KMS-11 (cell line): ENCODE measurements around the gene LEMD2.

Experiments
- H2AFZ ChIP-seq: fragments of 200-600 bp; sonication (generic); 2 replicates; pipeline ENCODE4 v1.6.1; 2016; ENCODE audit warnings: antibody characterized with exemption, mixed run types, low read depth
- H3K27ac ChIP-seq: fragments of 200-600 bp; sonication (generic); 2 replicates; pipeline ENCODE4 v1.6.1; 2016; ENCODE audit warnings: mild to moderate bottlenecking, mixed run types
- H3K27me3 ChIP-seq: fragments of 200-600 bp; sonication (generic); 2 replicates; pipeline ENCODE4 v1.6.1; 2017; ENCODE audit warnings: mild to moderate bottlenecking, low read depth, mixed run types, moderate library complexity; ENCODE audit not compliant: insufficient read depth
- H3K36me3 ChIP-seq: fragments of 200-600 bp; sonication (generic); 2 replicates; pipeline ENCODE4 v1.6.1; 2017; ENCODE audit warnings: mild to moderate bottlenecking, mixed run types; ENCODE audit not compliant: insufficient read depth
- H3K4me1 ChIP-seq: fragments of 200-600 bp; sonication (generic); 2 replicates; pipeline ENCODE4 v1.6.1; 2016; ENCODE audit warnings: mild to moderate bottlenecking, low read depth, mixed run types; ENCODE audit not compliant: poor library complexity, severe bottlenecking
- H3K4me2 ChIP-seq: fragments of 200-600 bp; sonication (generic); 2 replicates; pipeline ENCODE4 v1.7.0; 2016; ENCODE audit warnings: mild to moderate bottlenecking, mixed run types
- H3K4me3 ChIP-seq: fragments of 200-600 bp; sonication (generic); IDR thresholded peaks from 2 replicates; pipeline ENCODE4 v1.6.1; 2017; ENCODE audit warnings: low read depth, low read length, mixed read lengths; ENCODE audit not compliant: insufficient read depth
- H3K79me2 ChIP-seq: fragments of 200-600 bp; sonication (generic); 2 replicates; pipeline ENCODE4 v1.6.1; 2016; ENCODE audit warnings: low read depth, mixed run types; ENCODE audit not compliant: insufficient read depth
- H3K9ac ChIP-seq: fragments of 200-600 bp; sonication (generic); 2 replicates; pipeline ENCODE4 v1.6.1; 2016; ENCODE audit warnings: mild to moderate bottlenecking, mixed run types
- H4K20me1 ChIP-seq: fragments of 200-600 bp; sonication (generic); 2 replicates; pipeline ENCODE4 v1.6.1; 2016; ENCODE audit warnings: mild to moderate bottlenecking, mixed run types; ENCODE audit not compliant: insufficient read depth
- TF ChIP-seq, protein P1 (sequence below): fragments of 200-600 bp; sonication (generic); conservative IDR thresholded peaks from 2 replicates; pipeline ENCODE4 v1.6.1; 2017; ENCODE audit warnings: low read depth, mild to moderate bottlenecking, antibody characterized with exemption, low read length, moderate library complexity, mixed read lengths

LEMD2 gene

DNA sequence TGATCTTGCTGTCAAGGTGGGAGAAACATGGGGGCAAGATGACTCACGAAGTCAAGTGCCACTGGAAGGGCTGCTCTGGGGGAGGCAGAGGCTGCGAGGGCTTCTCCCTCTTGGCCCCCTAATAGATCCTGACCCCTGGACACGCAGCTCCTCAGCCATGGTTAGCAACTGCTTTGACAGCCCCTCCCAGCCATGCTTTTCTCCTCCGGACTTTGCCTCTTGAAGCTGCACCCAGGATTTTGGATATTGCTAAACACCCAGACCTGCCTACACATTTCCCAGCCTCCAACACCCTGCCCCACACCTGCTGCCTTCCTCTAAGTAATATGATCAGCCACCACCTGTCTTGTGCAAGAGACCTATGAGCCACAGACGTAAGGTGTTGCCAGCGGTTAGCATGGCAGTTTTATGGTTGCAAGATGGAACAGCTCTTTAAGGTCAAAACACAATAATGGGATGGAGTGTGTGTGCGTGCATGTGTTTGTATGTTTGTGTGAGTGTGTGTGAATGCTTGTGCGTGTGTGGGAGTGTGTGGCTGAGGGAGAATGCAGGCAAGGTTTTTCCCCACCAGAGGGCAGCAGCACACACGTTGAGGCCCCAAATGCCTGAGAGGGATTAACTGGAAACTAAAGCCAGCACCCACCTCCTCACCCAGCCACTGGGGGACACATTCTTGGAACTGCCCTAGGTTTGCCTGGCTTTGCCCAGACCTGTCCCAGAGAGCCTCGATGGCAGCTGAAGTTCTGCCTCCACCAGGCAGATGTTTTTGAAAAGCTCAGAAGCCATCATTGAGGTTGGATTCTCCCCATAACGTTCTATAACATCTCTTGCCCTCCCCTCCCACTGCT is 44.7 kb downstream of the LEMD2 start:
- Histone ChIP-seq H3K27me3 (peaks cover 35% of the 10 kb centered on the region), H3K4me2 (no peak overlapping the region; the same call in 1 of the 2 replicates), H3K4me1 (peaks cover 7% of the 10 kb centered on the region), H4K20me1 (no peaks in the 10 kb centered on the region), H3K9ac (no peak overlapping the region), H3K79me2 (no peaks in the 10 kb centered on the region), H2AFZ (no peak overlapping the region), H3K36me3 (no peaks in the 10 kb centered on the region), H3K4me3 (no peak overlapping the region), H3K27ac (no peak overlapping the region)
- TF ChIP-seq, protein P1, sequence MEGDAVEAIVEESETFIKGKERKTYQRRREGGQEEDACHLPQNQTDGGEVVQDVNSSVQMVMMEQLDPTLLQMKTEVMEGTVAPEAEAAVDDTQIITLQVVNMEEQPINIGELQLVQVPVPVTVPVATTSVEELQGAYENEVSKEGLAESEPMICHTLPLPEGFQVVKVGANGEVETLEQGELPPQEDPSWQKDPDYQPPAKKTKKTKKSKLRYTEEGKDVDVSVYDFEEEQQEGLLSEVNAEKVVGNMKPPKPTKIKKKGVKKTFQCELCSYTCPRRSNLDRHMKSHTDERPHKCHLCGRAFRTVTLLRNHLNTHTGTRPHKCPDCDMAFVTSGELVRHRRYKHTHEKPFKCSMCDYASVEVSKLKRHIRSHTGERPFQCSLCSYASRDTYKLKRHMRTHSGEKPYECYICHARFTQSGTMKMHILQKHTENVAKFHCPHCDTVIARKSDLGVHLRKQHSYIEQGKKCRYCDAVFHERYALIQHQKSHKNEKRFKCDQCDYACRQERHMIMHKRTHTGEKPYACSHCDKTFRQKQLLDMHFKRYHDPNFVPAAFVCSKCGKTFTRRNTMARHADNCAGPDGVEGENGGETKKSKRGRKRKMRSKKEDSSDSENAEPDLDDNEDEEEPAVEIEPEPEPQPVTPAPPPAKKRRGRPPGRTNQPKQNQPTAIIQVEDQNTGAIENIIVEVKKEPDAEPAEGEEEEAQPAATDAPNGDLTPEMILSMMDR: peak; percentile 85

DNA sequence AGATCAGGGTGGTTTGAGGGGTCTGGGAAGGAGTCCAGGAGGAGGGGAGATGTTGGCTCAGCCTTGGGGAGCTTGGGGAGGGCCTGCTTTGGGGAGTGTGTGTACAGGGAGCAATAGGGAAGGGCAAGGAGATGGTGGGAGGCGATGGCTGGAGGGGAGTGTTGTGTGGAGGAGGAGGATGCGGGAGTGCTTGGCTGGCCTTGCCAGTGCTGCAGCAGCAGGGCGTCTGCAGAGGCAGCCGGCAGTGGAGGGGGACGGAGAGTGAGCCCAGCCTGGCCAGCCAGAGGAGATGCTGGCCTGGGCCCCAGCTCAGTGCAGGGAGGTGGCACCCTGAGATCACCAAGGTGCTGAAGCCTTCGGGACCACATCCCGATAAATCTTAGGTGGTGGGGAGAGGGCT is 46.1 kb downstream of the LEMD2 start:
- Histone ChIP-seq H3K4me1 (peaks cover 7% of the 10 kb centered on the region), H4K20me1 (no peaks in the 10 kb centered on the region), H3K4me2 (no peak overlapping the region)

DNA sequence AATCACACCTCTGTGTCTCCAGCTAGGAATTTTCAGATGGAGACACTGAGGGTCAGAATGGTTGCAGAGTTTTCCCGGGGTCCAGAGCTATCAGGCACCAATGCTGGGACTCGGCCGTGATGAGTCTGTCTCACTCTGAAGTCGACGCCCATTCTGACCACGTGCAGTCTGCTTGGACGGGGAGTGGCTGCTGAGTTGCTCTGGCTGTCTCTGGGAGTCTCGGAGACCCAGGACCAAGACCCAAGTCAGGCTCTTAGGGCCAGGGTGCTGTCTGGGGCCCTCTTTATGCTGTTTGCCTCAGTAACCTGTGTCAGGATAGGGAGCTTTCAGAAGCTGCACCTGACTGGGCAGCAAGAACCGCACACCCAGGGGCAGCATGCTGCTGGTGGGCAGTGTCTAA is 46.8 kb downstream of the LEMD2 start:
- Histone ChIP-seq H4K20me1 (no peaks in the 10 kb centered on the region), H3K9ac (no peak overlapping the region), H3K79me2 (no peaks in the 10 kb centered on the region), H3K4me2 (no peak overlapping the region), H3K27me3 (peaks cover 23% of the 10 kb centered on the region), H3K36me3 (no peaks in the 10 kb centered on the region), H3K4me1 (peaks cover 7% of the 10 kb centered on the region), H3K4me3 (no peak overlapping the region), H3K27ac (no peak overlapping the region), H2AFZ (no peak overlapping the region)
- TF ChIP-seq, protein P1: no peak

More for the DNA sequence above, 46.1 kb downstream of the LEMD2 start:
- Histone ChIP-seq H3K27me3 (peaks cover 28% of the 10 kb centered on the region), H3K36me3 (no peaks in the 10 kb centered on the region), H3K9ac (no peak overlapping the region), H3K27ac (no peak overlapping the region), H3K79me2 (no peaks in the 10 kb centered on the region), H2AFZ (no peak overlapping the region), H3K4me3 (no peak overlapping the region)
- TF ChIP-seq, protein P1: no peak

DNA sequence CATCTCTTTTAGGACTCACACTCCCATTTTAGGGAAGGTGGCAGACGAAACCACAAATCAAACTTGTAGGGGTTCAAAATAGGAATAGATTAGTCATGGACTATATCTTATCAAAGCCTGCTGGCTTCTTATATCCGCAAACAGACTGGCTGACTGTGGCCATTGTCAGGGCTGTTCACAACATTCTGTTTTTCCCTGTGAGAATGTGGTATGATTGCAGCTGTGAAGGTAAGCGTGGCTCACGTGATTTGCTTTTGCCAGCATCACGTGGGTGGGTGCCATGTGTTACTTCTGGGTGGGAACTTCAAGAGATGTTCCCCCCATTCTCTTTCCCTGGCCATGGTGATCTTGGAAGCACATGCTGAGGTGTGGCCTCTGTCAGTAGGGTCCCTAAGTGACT is 48.1 kb downstream of the LEMD2 start:
- Histone ChIP-seq H3K4me1 (peaks cover 7% of the 10 kb centered on the region), H3K27me3 (peaks cover 20% of the 10 kb centered on the region)

More for the DNA sequence above, 48.1 kb downstream of the LEMD2 start:
- no peak overlapping the region for H3K27ac ChIP-seq
- no peaks in the 10 kb centered on the region for H4K20me1 ChIP-seq
- H2AFZ ChIP-seq: no peak overlapping the region
- TF ChIP-seq, protein P1: no peak
- no peaks in the 10 kb centered on the region for H3K36me3 ChIP-seq
- no peak overlapping the region for H3K9ac ChIP-seq
- no peaks in the 10 kb centered on the region for H3K79me2 ChIP-seq
- no peak overlapping the region for H3K4me3 ChIP-seq
- no peak overlapping the region for H3K4me2 ChIP-seq
